ENCODE results near the gene AMELX.

Gene AMELX

GRCh38 chrX:11293113-11293512, at the start of gene AMELX:
TSS of gene AMELX (plus strand) at chrX:11293413. CDS start at chrX:11294789, 1,376 bp downstream.
- DNase-seq, result no peak

GRCh38 chrX:11244636-11245035, 48.6 kb upstream of the AMELX start:
- no peak for DNase-seq

- DNase-seq, result no peak
Measured at GRCh38 chrX:11254417-11255109, 38.6 kb upstream of the AMELX start.

GRCh38 chrX:11257290-11257689, 35.9 kb upstream of the AMELX start:
- no peak for DNase-seq

DNA sequence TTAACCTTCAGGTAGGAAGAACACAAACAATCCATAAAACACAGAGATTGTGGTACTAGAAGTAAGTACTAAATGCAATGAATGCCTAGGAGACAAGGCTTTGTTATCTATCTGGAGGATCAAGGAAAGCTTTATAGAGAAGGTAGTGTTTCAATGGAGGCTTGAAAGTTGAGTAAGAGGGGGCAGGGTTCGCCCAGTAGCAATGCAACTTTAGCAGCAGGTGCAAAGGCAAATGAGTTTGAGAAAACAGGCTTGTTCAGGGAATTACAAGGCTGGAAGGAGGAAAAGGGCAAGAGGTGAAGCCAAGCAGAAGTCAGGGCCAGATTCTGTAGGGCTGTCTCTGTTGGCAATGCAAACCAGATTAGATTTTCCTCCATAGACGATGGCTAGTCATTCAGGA, 35.5 kb upstream of the AMELX start:
- DNase-seq, result no peak

- DNase-seq, result no peak
Measured at GRCh38 chrX:11259437-11259836, 33.8 kb upstream of the AMELX start.

GRCh38 chrX:11261260-11261659, 32.0 kb upstream of the AMELX start:
- DNase-seq, result no peak

GRCh38 chrX:11264925-11265324, 28.3 kb upstream of the AMELX start:
- DNase-seq, result no peak

GRCh38 chrX:11265352-11265751, 27.9 kb upstream of the AMELX start:
- no peak for DNase-seq

- no peak for DNase-seq
Measured at GRCh38 chrX:11266573-11267003, 26.6 kb upstream of the AMELX start.

GRCh38 chrX:11267425-11267824, 25.8 kb upstream of the AMELX start:
- DNase-seq, result no peak

GRCh38 chrX:11269006-11269405, 24.2 kb upstream of the AMELX start:
- no peak for DNase-seq

GRCh38 chrX:11269996-11270395, 23.2 kb upstream of the AMELX start:
- no peak for DNase-seq

GRCh38 chrX:11272290-11272689, 20.9 kb upstream of the AMELX start:
- DNase-seq, result no peak

DNA sequence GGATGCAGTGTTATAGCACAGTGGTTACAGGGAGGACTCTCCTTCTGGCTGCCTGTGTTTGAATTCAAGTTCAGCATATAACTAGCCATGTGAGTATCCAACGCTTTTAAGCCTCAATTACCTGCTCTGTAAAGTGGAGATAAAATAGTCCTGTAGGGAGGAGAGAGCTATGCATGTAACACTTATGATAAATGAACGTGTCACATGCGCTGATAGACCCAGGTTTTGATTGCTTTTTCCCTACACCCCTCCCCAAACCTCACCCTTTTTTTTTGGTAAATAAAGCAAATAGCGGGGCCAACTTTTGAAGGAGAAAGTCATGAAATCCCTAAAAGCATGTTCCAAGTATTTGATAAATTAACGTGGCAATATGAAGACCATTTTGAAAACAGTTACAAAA, 20.4 kb upstream of the AMELX start:
- DNase-seq, result no peak

- no peak for DNase-seq
Measured at GRCh38 chrX:11273544-11273943, 19.7 kb upstream of the AMELX start.

GRCh38 chrX:11282043-11282442, 11.2 kb upstream of the AMELX start:
- DNase-seq, result no peak

DNA sequence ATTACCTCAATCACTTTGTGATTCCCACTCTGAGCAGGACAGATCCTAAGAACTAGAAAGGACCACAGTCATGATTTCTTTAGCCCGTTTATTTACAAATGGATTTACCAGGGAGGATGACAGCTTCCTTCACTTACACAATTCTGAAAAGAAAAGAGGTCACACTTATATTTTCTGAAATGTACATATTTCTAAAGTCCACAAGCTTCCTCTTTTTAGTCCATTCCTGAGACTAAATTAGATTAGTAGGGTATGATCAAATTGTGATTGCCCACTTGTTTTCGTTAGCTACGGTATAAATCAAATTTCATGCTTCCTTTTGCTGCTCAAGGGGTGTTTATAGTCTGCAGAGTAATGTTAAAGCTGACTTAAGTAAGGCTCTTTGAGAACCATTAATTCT, 7.6 kb upstream of the AMELX start:
- no peak for DNase-seq

DNA sequence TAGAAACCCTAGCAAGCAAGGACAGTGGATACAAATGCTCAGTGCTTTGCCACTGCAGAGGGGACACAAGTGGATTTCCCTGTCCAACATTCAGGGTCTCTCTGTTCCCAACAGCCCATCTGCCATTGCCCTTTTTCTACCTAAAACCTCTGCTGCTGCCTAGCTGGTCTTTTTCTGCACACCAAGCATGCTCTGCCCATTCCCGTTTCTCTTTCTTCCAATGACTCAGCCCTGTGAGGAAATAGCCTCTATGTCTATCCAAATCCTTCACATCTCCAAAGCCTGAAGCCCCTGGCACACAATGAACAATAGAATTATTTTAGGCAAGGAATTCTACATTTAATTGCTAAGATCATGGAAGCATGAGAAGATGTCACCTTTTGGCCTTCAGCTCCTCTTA, 5.7 kb upstream of the AMELX start:
- DNase-seq, result no peak

GRCh38 chrX:11290416-11291102, 2.7 kb upstream of the AMELX start:
- DNase-seq, result no peak

DNA sequence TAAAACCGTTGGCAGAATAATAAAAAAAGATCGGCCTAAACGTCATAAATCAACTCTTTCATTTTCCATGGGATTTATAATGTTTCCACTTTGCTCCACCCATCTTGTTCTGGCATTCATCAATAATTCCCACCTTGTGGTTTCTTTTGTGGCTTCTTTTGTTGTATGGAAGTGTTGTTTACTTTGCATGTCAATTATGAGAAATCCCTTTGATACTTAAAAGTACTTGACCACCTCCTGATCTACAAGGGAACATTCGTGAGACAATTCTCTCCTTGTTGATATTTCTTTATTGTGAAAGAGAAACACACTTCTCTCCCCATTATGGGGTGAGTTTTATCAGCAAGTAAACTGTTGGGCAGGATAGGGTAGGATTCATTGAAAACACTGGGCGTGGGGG, 2.8 kb downstream of the AMELX start:
- no peak for DNase-seq

- no peak for DNase-seq
Measured at GRCh38 chrX:11298600-11298999, 5.4 kb downstream of the AMELX start.

DNA sequence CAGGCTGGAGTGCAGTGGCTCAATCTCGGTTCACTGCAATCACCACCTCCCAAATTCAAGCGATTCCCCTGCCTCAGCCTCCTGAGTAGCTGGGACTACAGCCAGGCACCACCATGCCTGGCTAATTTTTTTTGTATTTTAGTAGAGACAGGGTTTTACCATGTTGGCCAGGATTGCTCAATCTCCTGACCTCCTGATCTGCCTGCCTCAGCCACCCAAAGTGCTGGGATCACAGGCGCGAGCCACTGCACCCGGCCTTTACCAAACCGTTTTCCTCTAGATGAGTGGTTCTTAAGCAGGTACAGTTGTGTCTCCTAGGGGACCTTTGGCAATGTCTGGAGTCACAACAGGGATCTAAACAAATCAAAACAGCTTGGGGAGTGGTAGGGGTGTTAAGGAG, 11.6 kb downstream of the AMELX start:
- DNase-seq, result no peak

DNA sequence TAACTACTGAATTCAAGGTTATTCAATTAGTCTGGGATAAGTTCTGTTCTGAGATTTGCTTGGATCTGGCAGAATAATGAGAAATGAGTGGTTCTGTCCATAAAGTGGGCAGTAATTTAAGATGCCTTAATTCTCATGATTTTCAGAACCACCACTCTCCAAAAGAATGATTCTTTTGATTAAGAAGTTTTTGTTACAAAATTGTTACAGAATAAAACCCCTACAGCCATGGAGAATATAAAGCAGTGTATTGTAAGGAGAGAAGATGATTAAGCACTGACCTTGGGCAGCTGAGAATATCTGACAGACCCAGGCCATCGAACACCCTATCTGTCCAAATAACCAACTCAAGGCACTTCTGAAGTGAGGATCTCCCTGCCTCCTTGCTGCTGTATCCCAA, 12.4 kb downstream of the AMELX start:
- DNase-seq, result no peak

- DNase-seq, result no peak
Measured at GRCh38 chrX:11309220-11309619, 16.0 kb downstream of the AMELX start.

Measured in NCI-H146 (cell line).